Gastrocnemius medialis (tissue), 4 donors: ENCODE results near the gene SMG6. TPM values are rescaled to one million over a fixed set of nuclear protein-coding genes. Genes with fewer than 3 reads are reported as not detected.

Experiments
- ATAC-seq, 2 donors: fragments of 150-250 bp; one replicate each; pipeline ENCODE4 v1.9.1; 2016
- DNase-seq, 2 donors: peaks; one replicate each; pipeline ENCODE4 v3.0.0-alpha.2; 2019
- H3K27ac ChIP-seq, 4 donors: fragments of 200-600 bp; sonication (generic); 1 replicate in 1 of 4; 2 replicates in 3 of 4; pipeline ENCODE4 v1.5.1; 2016 to 2018; ENCODE audit warnings: mild to moderate bottlenecking in 2 of 4, moderate library complexity in 1 of 4
- H3K27me3 ChIP-seq, 3 donors: fragments of 200-600 bp; sonication (generic) in 2 of 3; 1 replicate in 1 of 3; 2 replicates in 2 of 3; pipeline versions ENCODE4 v1.5.1 to v1.6.0; 2016 to 2019; ENCODE audit warnings: mild to moderate bottlenecking in 1 of 3, moderate library complexity in 1 of 3
- H3K36me3 ChIP-seq, 2 donors: fragments of 200-600 bp; sonication (generic) in 1 of 2; one replicate each; pipeline ENCODE4 v1.5.1; 2017 to 2018
- H3K4me1 ChIP-seq, 2 donors: fragments of 200-600 bp; sonication (generic) in 1 of 2; one replicate each; pipeline ENCODE4 v1.5.1; 2016 to 2017; ENCODE audit warnings: mild to moderate bottlenecking in 2 of 2
- H3K4me3 ChIP-seq, 4 donors: fragments of 200-600 bp; sonication (generic) in 3 of 4; 1 replicate in 1 of 4; 2 replicates in 3 of 4; pipeline ENCODE4 v1.5.1; 2016 to 2019; ENCODE audit warnings: mild to moderate bottlenecking in 2 of 4
- H3K9me3 ChIP-seq, 3 donors: fragments of 200-600 bp; sonication (generic) in 2 of 3; 1 replicate in 1 of 3; 2 replicates in 2 of 3; pipeline ENCODE4 v1.5.1; 2016 to 2019
- POLR2A ChIP-seq, 2 donors: fragments of 450-650 bp; IDR thresholded peaks; one replicate each; pipeline ENCODE4 v1.6.1; 2017; ENCODE audit warnings: antibody characterized with exemption in 2 of 2, mild to moderate bottlenecking in 2 of 2, moderate library complexity in 2 of 2
- in situ Hi-C, 4 donors: fragments of 200-750 bp; cut with MboI; loops; one replicate each; pipeline versions ENCODE4 v1.15.0 to v1.8.0; 2017; ENCODE audit warnings: low sequenced_read_pairs in 4 of 4
- intact Hi-C: fragments of 100-400 bp; cut with DNase I; formaldehyde crosslinking; loops from one replicate; pipeline ENCODE4 v1.15.1; 2023; ENCODE audit warnings: low total_unique reads
- total RNA-seq, 4 donors: library from RNA; depleted of rRNA; stranded (reverse); fragments of >200 nt; gene quantifications; one replicate each; pipeline versions ENCODE4 v1.1.0 to v1.2.3, GENCODE V29; 2016
- TF ChIP-seq, protein P1 (sequence below), 5 experiments: fragments of 450-650 bp in 3 of 5; fragments of 200-600 bp in 2 of 5; sonication (generic) in 2 of 5; IDR thresholded peaks in 4 of 5; conservative IDR thresholded peaks in 1 of 5; 1 replicate in 4 of 5; 2 replicates in 1 of 5; pipeline ENCODE4 v1.5.1; 2016 to 2019; ENCODE audit warnings: antibody characterized with exemption in 5 of 5, mild to moderate bottlenecking in 3 of 5, moderate library complexity in 3 of 5

The SMG6 gene
- total RNA-seq, 4 donors from 2014 or later: 20.5 to 27.8 (median 23.0) TPM

DNA sequence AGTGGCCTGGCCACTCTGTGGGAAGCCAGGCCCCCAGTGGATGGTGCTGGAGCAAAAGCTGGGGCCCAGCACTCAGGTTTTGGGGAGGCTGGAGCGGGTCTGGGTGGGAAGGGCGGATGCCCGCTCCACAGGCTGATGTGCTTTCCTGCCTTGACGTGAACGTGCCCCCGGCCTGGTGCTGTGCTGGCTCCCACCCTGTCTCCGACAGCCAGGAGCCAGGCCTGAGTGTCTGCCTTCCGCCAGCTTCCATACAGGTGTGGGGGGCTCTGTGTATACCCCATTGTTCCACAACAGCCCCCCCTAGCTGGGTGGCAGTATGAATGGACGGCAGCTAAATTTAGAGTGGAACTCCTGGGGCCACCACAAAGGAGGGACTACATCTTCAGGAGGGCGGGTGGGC lies 228.7 kb downstream of the SMG6 start:
- no peak for DNase-seq
- ATAC-seq: no peak
- no peak overlapping the region for H3K4me3 ChIP-seq
- in situ Hi-C loops: no loop called here
- intact Hi-C loops: no loop called here
- peak overlapping the region; percentile 72 to 82 (median 80) for H3K27ac ChIP-seq
- peaks cover 0 to 4% of the 10 kb centered on the region in 2 donors for H3K36me3 ChIP-seq
- H3K4me1 ChIP-seq: peaks cover 49 to 63% of the 10 kb centered on the region in 2 donors
- no peaks in the 10 kb centered on the region for H3K9me3 ChIP-seq
- no peaks in the 10 kb centered on the region for H3K27me3 ChIP-seq
- TF ChIP-seq, protein P1, sequence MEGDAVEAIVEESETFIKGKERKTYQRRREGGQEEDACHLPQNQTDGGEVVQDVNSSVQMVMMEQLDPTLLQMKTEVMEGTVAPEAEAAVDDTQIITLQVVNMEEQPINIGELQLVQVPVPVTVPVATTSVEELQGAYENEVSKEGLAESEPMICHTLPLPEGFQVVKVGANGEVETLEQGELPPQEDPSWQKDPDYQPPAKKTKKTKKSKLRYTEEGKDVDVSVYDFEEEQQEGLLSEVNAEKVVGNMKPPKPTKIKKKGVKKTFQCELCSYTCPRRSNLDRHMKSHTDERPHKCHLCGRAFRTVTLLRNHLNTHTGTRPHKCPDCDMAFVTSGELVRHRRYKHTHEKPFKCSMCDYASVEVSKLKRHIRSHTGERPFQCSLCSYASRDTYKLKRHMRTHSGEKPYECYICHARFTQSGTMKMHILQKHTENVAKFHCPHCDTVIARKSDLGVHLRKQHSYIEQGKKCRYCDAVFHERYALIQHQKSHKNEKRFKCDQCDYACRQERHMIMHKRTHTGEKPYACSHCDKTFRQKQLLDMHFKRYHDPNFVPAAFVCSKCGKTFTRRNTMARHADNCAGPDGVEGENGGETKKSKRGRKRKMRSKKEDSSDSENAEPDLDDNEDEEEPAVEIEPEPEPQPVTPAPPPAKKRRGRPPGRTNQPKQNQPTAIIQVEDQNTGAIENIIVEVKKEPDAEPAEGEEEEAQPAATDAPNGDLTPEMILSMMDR (IDR thresholded peaks at IDR 0.05 in 4 of 5, conservative IDR thresholded peaks at IDR 0.05 in 1 of 5): no peak
- TF ChIP-seq POLR2A (IDR thresholded peaks at IDR 0.05): no peak

DNA sequence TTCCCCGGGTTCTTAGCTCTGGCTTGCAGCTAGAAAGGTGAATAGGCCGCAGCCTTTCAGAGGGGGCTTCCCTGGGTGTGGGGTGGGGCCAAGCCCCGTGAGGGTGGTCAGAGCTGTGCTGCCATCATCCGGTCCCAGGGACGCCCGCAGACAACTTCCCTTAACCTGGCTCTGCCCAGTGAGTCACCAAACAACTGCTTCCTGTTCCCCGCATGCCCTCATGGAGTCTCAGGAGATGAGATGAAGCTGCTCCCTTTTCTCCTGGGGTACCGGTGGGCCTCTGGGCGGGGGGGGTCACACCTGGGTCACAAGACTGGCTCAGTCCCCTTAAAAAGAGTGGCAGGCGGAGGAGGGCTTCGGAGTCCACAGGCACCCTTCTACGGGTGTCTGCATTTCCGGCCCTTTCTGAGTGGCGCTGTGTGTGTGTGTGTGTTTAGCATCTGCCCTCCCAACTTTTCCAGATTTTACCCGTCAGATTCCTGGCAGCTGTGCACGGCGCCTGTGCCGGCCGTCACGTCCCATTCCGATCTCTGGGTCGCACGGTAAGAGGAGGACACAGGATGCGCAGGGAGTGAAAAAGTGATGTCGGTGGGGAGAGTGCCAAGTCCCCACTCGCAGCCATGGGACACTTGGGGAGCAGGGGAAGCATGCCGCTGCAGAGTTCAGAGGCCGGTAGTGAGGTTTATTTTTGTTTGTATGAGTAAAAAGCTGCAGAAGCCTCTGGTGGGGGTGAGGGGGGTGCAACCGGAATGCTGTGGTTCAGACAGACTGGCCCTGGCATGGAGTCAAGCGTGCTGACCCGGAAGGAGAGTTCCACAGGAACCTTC lies 231.9 kb downstream of the SMG6 start:
- Histone ChIP-seq H3K27me3 (no peaks in the 10 kb centered on the region), H3K9me3 (no peaks in the 10 kb centered on the region), H3K4me1 (peaks cover 55 to 65% of the 10 kb centered on the region in 2 donors), H3K36me3 (peaks cover 0 to 12% of the 10 kb centered on the region in 2 donors), H3K27ac (peak overlapping the region; percentile 56 to 82 (median 80)), H3K4me3 (no peak overlapping the region)
- DNase-seq (no peak), ATAC-seq (peak; percentile 27 to 37)
- in situ Hi-C loops (no loop called here), intact Hi-C loops (no loop called here)
- TF ChIP-seq, protein P1 (IDR thresholded peaks at IDR 0.05 in 4 of 5, conservative IDR thresholded peaks at IDR 0.05 in 1 of 5): no peak
- TF ChIP-seq POLR2A (IDR thresholded peaks at IDR 0.05): peak in 1 of 2 donors; percentile 42

DNA sequence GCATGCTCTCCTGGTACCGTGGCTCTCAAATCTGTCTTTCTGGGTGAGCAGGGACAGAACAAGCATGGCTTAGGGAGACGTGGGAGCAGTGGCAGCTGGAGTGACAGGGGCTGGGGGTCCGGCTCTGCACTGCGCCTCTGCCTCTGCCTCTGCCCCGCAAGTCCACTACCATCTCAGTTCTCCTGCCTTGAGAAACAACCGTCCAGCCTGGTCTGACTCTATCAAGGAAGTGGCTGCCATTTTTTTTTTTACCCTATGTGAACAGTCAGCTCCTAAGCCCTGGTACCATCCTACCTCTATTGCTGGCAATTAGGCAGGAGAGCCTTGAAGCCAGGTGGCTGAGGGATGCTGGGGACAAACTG lies 232.6 kb downstream of the SMG6 start:
- DNase-seq (no peak), ATAC-seq (no peak)
- in situ Hi-C loops (no loop called here), intact Hi-C loops (no loop called here)
- Histone ChIP-seq H3K36me3 (peaks cover 0 to 12% of the 10 kb centered on the region in 2 donors), H3K4me1 (peaks cover 48 to 58% of the 10 kb centered on the region in 2 donors), H3K27me3 (no peaks in the 10 kb centered on the region), H3K4me3 (no peak overlapping the region), H3K27ac (peak overlapping the region; percentile 56 to 82 (median 80)), H3K9me3 (no peaks in the 10 kb centered on the region)
- TF ChIP-seq POLR2A (IDR thresholded peaks at IDR 0.05): no peak
- TF ChIP-seq, protein P1 (IDR thresholded peaks at IDR 0.05 in 4 of 5, conservative IDR thresholded peaks at IDR 0.05 in 1 of 5): no peak

DNA sequence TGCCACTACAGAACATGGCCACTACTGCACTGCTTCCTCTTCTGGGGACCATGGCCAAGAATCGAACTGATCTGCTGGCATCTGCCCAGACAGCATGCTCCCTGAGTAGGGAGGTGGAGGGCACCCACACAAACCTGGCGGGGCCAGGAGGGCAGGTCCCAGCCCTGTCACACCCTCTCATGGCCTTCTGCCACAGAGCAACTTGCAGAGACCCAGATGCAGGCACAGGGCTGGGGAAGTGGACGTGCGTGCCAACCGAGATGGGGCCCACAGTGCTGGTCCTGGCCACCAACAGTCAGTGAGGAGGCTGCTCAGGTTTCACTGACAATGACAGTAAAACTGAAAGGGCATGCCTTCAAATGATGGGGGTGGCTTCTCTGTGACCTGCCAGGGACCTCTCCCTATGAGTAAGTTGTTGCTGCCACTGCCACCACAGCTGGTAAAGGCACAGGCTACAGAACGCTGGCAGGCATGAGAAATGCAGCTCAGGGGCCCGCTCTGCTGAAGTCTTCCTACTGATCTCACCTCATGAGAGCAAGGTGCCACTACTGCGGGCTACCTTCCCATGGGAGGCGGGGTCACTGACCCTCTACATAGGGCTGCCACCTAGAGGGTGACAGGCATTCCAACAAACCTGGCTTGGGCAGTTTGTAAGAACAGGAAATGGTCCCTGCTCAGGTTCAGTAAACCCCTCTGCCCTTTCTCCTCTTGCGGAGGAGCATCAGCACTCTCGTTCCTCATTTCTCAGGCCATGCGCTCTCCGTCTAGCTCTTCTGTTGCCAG lies 233.2 kb downstream of the SMG6 start:
- Histone ChIP-seq H3K27ac (peak overlapping the region; percentile 56 to 82 (median 80)), H3K4me1 (peaks cover 45 to 53% of the 10 kb centered on the region in 2 donors), H3K27me3 (no peaks in the 10 kb centered on the region), H3K9me3 (no peaks in the 10 kb centered on the region), H3K4me3 (no peak overlapping the region), H3K36me3 (peaks cover 0 to 12% of the 10 kb centered on the region in 2 donors)
- DNase-seq (no peak), ATAC-seq (no peak)
- TF ChIP-seq POLR2A (IDR thresholded peaks at IDR 0.05): no peak
- TF ChIP-seq, protein P1 (IDR thresholded peaks at IDR 0.05 in 4 of 5, conservative IDR thresholded peaks at IDR 0.05 in 1 of 5): no peak
- intact Hi-C loops: no loop called here
- in situ Hi-C loops: no loop called here
